ENCODE results near the gene METTL1. TPM values are rescaled to one million over a fixed set of nuclear protein-coding genes. Genes with fewer than 3 reads are reported as not detected.
"Not testable (repeated sequence)": the region's sequence is repeated elsewhere in the genome, so short reads cannot be mapped to it uniquely, and the experiment has no call there.

Gene METTL1
- total RNA-seq, 4 donors from 2014 or later: 6.5 to 22.7 (median 17.9) TPM

- ATAC-seq (no peak), DNase-seq (no peak)
- Histone ChIP-seq H3K4me1 (peaks cover 8 to 12% of the 10 kb centered on the region in 2 donors), H3K27ac (no peak overlapping the region), H3K4me3 (no peak overlapping the region), H3K36me3 (peaks cover 0 to 10% of the 10 kb centered on the region in 2 donors), H3K27me3 (no peaks in the 10 kb centered on the region), H3K9me3 (no peaks in the 10 kb centered on the region)
- TF ChIP-seq CTCF (IDR thresholded peaks at IDR 0.05 in 4 of 5, conservative IDR thresholded peaks at IDR 0.05 in 1 of 5) (no peak), POLR2A (IDR thresholded peaks at IDR 0.05) (no peak)
- in situ Hi-C loops (cut with MboI; ENCODE audit: low sequenced_read_pairs in 4 of 4) (no loop called here), intact Hi-C loops (cut with DNase I; ENCODE audit: low total_unique reads) (no loop called here)
Observed at GRCh38 chr12:57777911-57778310, 6.0 kb upstream of the METTL1 start.

- Histone ChIP-seq H3K27ac (no peak overlapping the region), H3K9me3 (no peaks in the 10 kb centered on the region), H3K27me3 (no peaks in the 10 kb centered on the region), H3K4me3 (no peak overlapping the region), H3K4me1 (peaks cover 9 to 12% of the 10 kb centered on the region in 2 donors), H3K36me3 (peaks cover 0 to 10% of the 10 kb centered on the region in 2 donors)
- TF ChIP-seq CTCF (IDR thresholded peaks at IDR 0.05 in 4 of 5, conservative IDR thresholded peaks at IDR 0.05 in 1 of 5): no peak
- TF ChIP-seq POLR2A (IDR thresholded peaks at IDR 0.05): no peak
- DNase-seq (no peak), ATAC-seq (no peak)
- intact Hi-C loops (cut with DNase I; ENCODE audit: low total_unique reads): no loop called here
- in situ Hi-C loops (cut with MboI; ENCODE audit: low sequenced_read_pairs in 4 of 4): no loop called here
Observed at GRCh38 chr12:57777367-57777766, 5.5 kb upstream of the METTL1 start.

GRCh38 chr12:57776247-57776587, 4.3 kb upstream of the METTL1 start:
- in situ Hi-C loops (cut with MboI; ENCODE audit: low sequenced_read_pairs in 4 of 4) (no loop called here), intact Hi-C loops (cut with DNase I; ENCODE audit: low total_unique reads) (no loop called here)
- no peaks in the 10 kb centered on the region for H3K27me3 ChIP-seq
- H3K27ac ChIP-seq: no peak overlapping the region
- no peak for ATAC-seq
- peaks cover 0 to 10% of the 10 kb centered on the region in 2 donors for H3K36me3 ChIP-seq
- DNase-seq: no peak
- H3K4me3 ChIP-seq: no peak overlapping the region
- no peaks in the 10 kb centered on the region for H3K9me3 ChIP-seq
- TF ChIP-seq POLR2A (IDR thresholded peaks at IDR 0.05): no peak
- no peak for TF ChIP-seq CTCF (IDR thresholded peaks at IDR 0.05 in 4 of 5, conservative IDR thresholded peaks at IDR 0.05 in 1 of 5)
- H3K4me1 ChIP-seq: peaks cover 11 to 15% of the 10 kb centered on the region in 2 donors

DNA sequence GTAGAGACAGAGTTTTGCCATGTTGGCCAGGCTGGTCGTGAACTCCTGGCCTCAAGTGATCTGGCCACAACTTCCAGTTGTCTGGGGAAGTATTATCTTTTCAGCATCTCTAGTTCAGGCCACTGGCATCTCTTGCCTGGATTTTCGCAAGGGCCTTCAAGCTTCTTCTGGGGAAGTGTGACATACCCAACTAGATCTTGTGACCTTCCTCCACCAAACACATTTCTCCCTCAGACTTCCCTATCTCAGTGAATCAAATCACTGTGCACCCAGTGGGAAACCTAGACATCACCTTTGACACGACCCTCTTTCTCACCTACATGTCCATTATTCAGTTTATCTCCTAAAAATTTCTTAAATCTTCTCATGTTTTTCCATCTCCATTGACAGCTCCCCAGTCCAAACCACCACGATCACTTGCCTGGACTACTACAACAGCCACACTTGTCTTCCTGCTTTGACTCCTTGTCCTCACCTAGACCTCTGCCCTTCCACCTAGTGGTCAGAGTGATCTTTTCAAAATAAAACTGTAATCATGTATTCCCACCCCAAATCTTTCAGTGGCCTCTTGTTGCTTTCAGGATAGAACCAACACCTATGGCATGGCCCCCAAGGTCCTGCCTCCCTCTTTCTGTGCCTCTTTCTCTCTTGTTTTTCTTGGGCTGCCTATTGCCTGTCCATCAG, 3.8 kb upstream of the METTL1 start:
- no peak for ATAC-seq
- H3K36me3 ChIP-seq: peaks cover 0 to 12% of the 10 kb centered on the region in 2 donors
- no peak for DNase-seq
- in situ Hi-C loops (cut with MboI; ENCODE audit: low sequenced_read_pairs in 4 of 4) (no loop called here), intact Hi-C loops (cut with DNase I; ENCODE audit: low total_unique reads) (no loop called here)
- no peaks in the 10 kb centered on the region for H3K27me3 ChIP-seq
- H3K4me1 ChIP-seq: peaks cover 15 to 19% of the 10 kb centered on the region in 2 donors
- H3K4me3 ChIP-seq: no peak overlapping the region
- TF ChIP-seq POLR2A (IDR thresholded peaks at IDR 0.05) (no peak), CTCF (IDR thresholded peaks at IDR 0.05 in 4 of 5, conservative IDR thresholded peaks at IDR 0.05 in 1 of 5) (no peak)
- no peaks in the 10 kb centered on the region for H3K9me3 ChIP-seq
- no peak overlapping the region for H3K27ac ChIP-seq

- no peak overlapping the region for H3K4me3 ChIP-seq
- no peaks in the 10 kb centered on the region for H3K9me3 ChIP-seq
- TF ChIP-seq CTCF (IDR thresholded peaks at IDR 0.05 in 4 of 5, conservative IDR thresholded peaks at IDR 0.05 in 1 of 5): no peak
- no peak for TF ChIP-seq POLR2A (IDR thresholded peaks at IDR 0.05)
- no peak for DNase-seq
- H3K27me3 ChIP-seq: no peaks in the 10 kb centered on the region
- no peak overlapping the region for H3K27ac ChIP-seq
- H3K4me1 ChIP-seq: peaks cover 15 to 19% of the 10 kb centered on the region in 2 donors
- intact Hi-C loops (cut with DNase I; ENCODE audit: low total_unique reads): no loop called here
- H3K36me3 ChIP-seq: peaks cover 0 to 14% of the 10 kb centered on the region in 2 donors
- ATAC-seq: no peak
- in situ Hi-C loops (cut with MboI; ENCODE audit: low sequenced_read_pairs in 4 of 4): no loop called here
Observed at GRCh38 chr12:57775044-57775443, 3.1 kb upstream of the METTL1 start.

- H3K36me3 ChIP-seq: peaks cover 0 to 18% of the 10 kb centered on the region in 2 donors
- H3K27ac ChIP-seq; intact Hi-C loops (cut with DNase I; ENCODE audit: low total_unique reads); DNase-seq; H3K9me3 ChIP-seq; H3K4me3 ChIP-seq; H3K27me3 ChIP-seq; ATAC-seq; in situ Hi-C loops (cut with MboI; ENCODE audit: low sequenced_read_pairs in 4 of 4): not testable (repeated sequence)
- peaks cover 15 to 19% of the 10 kb centered on the region in 2 donors for H3K4me1 ChIP-seq
Observed at GRCh38 chr12:57774634-57775033, 2.7 kb upstream of the METTL1 start.
